HG03575 (cell line): ENCODE data around the gene NMT2.

Experiments
- ATAC-seq: cut with Tn5 transposase; IDR thresholded peaks from one replicate; pipeline ENCODE4 v1.9.1; 2021; ENCODE audit not compliant: unreplicated experiment, insufficient number of reproducible peaks, low FRiP score; ENCODE audit errors: extremely low read depth

Gene NMT2

DNA sequence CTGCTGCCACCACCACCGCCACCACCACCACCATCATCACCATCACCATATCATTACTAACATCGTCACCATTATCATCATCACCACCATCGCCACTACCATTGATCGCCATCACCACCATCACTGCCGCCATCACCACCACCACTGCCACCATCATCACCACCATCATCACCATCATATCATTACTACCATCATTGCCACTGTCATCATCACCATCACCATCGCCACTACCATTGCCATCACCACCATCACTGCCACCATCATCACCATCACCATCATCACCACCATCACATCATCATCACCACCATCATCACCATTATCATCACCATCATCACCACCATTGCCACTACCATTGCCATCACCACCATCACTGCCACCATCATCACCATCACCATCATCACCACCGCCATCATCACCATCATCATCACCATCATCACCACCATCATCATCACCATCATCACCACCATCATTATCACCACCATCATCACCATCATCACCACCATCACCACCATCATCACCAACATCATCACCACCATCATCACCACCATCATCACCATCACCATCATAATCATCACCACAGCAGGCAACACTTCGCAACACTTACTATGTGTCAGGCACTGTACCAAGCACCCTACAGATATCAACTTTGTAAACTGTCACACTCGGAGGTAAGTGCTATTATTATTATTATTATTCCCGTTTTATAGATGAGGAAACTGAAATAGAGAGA lies 19.3 kb downstream of the NMT2 start:
- no peak for ATAC-seq

- no peak for ATAC-seq
These were observed 20.7 kb downstream of the NMT2 start for GRCh38 chr10:15147594-15148392.

DNA sequence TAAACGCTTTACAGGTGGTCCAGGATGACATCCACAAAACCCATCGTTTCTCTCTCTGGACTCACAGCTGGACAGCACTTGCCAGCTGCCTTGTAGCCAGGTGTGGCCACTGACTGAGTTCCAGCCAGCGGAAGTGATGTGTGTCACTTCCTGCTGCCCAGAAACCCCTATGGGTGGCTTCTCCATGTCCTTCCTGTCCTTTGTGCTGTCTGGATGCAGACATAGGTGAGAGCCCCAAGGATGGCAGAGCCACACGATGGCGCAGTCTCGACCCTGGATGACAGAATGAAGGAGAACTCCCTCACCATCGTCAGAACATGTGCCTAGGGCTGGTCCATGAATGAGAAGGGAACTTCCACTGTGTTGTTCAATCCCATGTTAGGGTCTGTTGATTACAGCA lies 22.1 kb downstream of the NMT2 start:
- no peak for ATAC-seq

DNA sequence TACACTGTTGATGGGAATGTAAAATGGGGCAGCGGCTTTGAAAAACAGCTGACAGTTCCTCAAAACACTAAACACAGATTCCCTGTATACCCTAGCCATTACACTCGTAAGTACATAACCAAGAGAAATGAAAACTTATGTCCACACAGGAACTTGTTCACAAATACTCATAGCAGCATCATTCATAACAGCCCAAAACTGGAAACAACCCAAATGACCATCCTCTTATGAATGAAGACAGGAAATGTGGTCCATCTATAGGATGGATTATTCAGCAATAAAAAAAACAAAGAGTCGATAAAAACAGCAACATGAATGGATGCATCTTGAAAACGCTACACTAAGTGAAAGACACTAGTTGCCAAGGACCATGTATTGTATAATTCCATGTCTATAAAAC lies 23.7 kb downstream of the NMT2 start:
- no peak for ATAC-seq

DNA sequence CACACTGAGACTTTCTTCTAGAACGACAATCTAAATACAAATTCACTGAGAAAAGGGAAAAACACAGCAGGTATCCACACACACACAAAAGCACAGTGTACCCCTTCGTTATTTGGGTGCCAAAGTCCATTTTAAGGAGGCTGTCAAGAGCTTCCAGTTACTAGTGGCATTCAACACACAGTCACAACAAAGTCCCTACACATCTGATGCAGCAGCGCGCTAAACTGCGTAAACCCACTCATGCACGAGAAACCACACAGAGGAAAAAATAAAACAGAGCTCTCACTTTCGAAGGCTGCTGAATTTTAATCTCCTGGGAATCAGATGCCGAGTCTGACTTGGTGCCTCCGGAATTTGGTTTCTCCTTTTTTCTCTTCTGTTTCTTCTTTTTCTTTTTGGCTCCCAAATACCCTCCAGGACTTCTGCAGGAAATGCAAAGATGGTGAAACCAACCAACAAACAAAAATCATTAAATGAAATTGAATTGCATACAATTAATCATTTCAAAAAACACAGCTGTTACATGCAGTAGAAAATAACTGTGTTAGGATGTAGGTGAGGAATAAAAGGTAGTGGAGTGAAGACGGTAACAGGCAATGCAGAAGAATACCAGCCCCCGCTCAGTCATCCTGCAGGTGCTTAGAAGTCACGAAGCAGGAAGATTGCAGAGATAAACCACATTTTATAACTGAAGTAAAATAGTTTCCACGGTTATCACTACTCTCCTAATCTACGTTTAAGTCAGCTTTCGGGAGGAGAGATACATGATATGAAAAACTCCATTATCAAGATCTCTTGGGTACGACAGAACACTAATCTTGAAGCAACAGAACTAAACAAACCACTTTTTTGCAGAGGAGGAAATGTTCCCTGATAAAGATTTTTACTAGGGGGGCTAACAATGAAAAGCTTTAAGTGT lies 27.1 kb downstream of the NMT2 start:
- peak; percentile 93 for ATAC-seq

DNA sequence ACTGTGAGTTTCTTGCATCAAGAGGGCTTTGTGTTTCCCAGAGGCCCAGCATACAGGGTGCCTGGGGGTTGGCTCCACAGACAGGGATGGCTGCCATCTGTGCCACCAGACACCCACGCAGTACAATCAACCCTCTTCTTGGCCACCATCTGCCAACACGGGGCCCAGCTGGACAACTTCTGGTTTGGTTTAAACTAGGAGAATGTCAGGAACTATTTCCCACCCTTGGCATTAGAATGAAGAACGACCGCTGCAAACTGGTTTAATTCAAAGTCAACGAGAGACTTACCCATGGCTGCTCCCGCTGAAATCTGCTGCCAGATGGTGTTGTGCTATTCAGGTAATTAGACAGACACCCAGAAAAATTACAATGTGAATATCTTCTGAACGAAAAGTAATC lies 27.8 kb downstream of the NMT2 start:
- ATAC-seq: no peak

GRCh38 chr10:15137636-15138035 lies 30.9 kb downstream of the NMT2 start:
- no peak for ATAC-seq

GRCh38 chr10:15137036-15137359 lies 31.5 kb downstream of the NMT2 start:
- no peak for ATAC-seq

- ATAC-seq: no peak
These were observed 32.1 kb downstream of the NMT2 start for GRCh38 chr10:15136129-15137035.

DNA sequence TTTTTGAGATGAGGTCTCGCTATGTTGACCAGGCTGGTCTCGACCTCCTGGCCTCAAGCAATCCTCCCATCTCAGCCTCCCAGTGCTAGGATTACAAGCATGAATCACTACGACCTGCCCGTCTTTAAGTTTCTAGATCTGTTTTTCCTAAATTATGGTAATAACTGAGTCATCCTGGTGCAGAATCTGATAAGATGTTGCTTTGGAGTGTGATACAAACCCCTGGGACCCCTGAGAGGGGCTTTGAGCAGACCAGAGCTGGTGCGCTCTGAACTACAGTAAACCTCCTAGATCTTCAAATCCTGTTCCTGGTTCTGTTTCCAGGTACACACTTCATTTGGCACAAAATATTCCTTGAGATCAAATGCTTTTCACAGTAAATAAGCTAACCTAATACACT lies 37.2 kb downstream of the NMT2 start:
- no peak for ATAC-seq

DNA sequence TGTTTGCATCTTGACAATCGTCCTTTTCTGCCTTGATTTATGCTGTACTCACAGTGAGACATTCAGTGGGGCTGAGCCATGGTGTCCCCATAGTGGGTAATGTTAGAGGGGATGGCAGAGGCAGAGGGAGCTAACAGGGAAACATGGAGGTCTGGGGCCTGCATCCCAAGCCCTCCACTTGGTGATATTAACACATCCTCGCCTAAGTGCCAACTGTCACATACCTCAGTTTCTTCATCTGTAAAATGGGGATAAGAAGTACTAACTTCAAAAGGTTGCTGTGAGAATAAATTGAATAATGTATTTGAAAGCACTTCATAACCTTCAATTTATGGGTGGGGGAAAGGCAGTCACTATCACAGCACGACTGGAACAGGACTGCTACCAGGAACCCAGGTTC lies 43.6 kb downstream of the NMT2 start:
- no peak for ATAC-seq

GRCh38 chr10:15124190-15124589 lies 44.3 kb downstream of the NMT2 start:
- no peak for ATAC-seq

- ATAC-seq: no peak
These were observed 44.7 kb downstream of the NMT2 start for GRCh38 chr10:15123749-15124184.

DNA sequence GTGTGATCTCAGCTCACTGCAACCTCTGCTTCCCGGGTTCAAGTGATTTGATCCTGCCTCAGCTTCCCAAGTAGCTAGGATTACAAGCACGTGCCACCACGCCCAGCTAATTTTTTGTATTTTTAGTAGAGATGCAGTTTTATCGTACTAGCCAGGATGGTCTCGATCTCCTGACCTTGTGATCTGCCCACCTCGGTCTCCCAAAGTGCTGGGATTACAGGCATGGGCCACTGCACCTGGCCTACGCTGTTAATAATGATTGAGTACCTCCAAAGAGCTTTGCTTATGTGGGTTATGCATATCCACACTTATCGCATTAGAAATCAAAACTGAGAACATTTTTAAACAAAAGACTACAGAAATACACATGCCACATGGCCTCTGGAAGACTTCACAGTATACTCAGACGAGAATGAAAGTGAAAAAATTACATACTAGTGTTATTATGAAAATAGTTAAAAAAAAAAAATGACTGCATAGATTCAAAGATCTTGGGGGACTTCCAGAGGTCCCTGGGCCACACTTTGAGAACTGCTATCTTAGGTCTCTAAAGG lies 45.9 kb downstream of the NMT2 start:
- peak; percentile 95 for ATAC-seq

DNA sequence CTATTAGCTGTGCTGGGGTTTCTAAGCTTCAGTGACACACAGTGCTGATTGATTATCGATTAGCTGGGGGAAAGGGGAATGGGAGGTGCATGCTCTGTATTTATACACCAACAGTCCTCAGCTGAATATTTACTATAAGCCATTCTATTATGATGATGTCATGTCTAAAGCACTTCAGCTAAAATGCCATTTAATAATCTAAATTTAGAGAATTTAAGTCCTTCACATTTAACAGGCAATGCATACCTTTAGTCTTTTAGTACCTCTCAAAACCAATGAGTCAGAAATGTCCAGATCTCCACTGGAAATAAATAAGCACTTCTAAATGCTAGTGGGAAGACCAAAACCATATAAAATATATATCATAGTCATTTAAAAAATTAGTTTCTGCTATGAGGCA lies 46.8 kb downstream of the NMT2 start:
- ATAC-seq: no peak

- ATAC-seq: no peak
These were observed 48.0 kb downstream of the NMT2 start for GRCh38 chr10:15120523-15120922.

DNA sequence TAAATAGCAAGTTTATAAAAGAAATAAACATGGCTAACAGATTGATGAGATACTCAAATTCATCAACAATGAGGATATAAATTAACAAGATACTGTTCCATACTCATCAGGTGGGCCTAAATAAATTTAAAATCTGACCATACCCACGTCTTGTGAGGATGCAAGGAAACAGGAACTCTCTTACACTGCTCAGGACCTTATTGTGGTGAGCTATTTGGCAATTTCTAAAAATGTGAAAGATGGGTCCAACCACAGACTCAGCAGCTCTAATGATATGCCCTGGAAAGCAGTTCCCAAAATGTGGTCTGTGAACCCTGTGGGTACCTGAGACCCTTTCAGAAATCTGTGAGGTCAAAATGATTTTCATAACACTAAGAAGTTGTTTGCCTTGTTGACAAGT lies 49.9 kb downstream of the NMT2 start:
- no peak for ATAC-seq

DNA sequence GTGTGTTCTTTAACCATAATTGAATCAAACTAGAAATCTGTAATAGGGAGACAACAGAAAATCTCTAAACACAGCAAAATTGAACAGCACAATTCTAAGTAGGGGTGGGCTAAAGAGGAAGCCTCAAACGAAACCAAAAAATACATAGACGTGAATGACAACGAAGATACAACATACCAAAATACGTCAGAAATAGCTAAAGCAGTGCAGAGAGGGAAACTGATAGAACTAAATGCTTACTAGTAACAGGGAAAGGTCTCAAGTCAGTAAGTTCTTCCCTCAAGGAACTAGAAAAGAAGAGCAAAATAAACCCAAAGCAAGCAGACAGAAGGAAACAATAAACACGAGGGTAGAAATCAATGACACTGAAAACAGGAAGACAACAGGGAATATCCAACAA lies 52.3 kb downstream of the NMT2 start:
- no peak for ATAC-seq
